HG02970 (cell line): ENCODE data around the gene CYP26A1.

ENCODE experiments used
- ATAC-seq: cut with Tn5 transposase; IDR thresholded peaks from one replicate; pipeline ENCODE4 v1.9.1; 2021; ENCODE audit warnings: mild to moderate bottlenecking, moderate library complexity, moderate number of reproducible peaks; ENCODE audit not compliant: unreplicated experiment, low FRiP score

Gene CYP26A1

GRCh38 chr10:93073539-93074146 is at the start of gene CYP26A1:
TSS of gene CYP26A1 (plus strand) at chr10:93073893. CDS start at chr10:93073935, 42 bp downstream.
- ATAC-seq, result no peak

GRCh38 chr10:93026072-93026471 is 47.6 kb upstream of the CYP26A1 start:
- no peak for ATAC-seq

GRCh38 chr10:93027508-93027907 is 46.2 kb upstream of the CYP26A1 start:
- ATAC-seq, result no peak

GRCh38 chr10:93028883-93029282 is 44.8 kb upstream of the CYP26A1 start:
- no peak for ATAC-seq

GRCh38 chr10:93030409-93030808 is 43.3 kb upstream of the CYP26A1 start:
- no peak for ATAC-seq

GRCh38 chr10:93032105-93032808 is 41.4 kb upstream of the CYP26A1 start:
- no peak for ATAC-seq

- no peak for ATAC-seq
Observed at GRCh38 chr10:93032809-93033137, 40.9 kb upstream of the CYP26A1 start.

GRCh38 chr10:93034426-93034825 is 39.3 kb upstream of the CYP26A1 start:
- ATAC-seq, result no peak

GRCh38 chr10:93039110-93039509 is 34.6 kb upstream of the CYP26A1 start:
- ATAC-seq, result no peak

- ATAC-seq, result no peak
Observed at GRCh38 chr10:93039721-93040120, 34.0 kb upstream of the CYP26A1 start.

- no peak for ATAC-seq
Observed at GRCh38 chr10:93054486-93054885, 19.2 kb upstream of the CYP26A1 start.

GRCh38 chr10:93058139-93058538 is 15.6 kb upstream of the CYP26A1 start:
- ATAC-seq, result no peak

GRCh38 chr10:93059975-93060886 is 13.5 kb upstream of the CYP26A1 start, which contains the start of gene CYP26C1:
TSS of gene CYP26C1 (plus strand) at chr10:93060798. CDS start at chr10:93061264, 466 bp downstream.
- no peak for ATAC-seq

GRCh38 chr10:93060887-93061593 is 12.7 kb upstream of the CYP26A1 start:
- ATAC-seq, result no peak

GRCh38 chr10:93061594-93062513 is 11.8 kb upstream of the CYP26A1 start:
- no peak for ATAC-seq

- ATAC-seq, result no peak
Observed at GRCh38 chr10:93062514-93063143, 11.1 kb upstream of the CYP26A1 start.

- ATAC-seq, result no peak
Observed at GRCh38 chr10:93063144-93063976, 10.3 kb upstream of the CYP26A1 start.

GRCh38 chr10:93063977-93064660 is 9.6 kb upstream of the CYP26A1 start:
- no peak for ATAC-seq
